Measurements from ENCODE around the gene OR6C65. TPM values are rescaled to one million over a fixed set of nuclear protein-coding genes. Genes with fewer than 3 reads are reported as not detected.

The OR6C65 gene
- total RNA-seq (2014; rRNA removed; shearing (Covaris generic)), result not detected in 2 replicates

DNA sequence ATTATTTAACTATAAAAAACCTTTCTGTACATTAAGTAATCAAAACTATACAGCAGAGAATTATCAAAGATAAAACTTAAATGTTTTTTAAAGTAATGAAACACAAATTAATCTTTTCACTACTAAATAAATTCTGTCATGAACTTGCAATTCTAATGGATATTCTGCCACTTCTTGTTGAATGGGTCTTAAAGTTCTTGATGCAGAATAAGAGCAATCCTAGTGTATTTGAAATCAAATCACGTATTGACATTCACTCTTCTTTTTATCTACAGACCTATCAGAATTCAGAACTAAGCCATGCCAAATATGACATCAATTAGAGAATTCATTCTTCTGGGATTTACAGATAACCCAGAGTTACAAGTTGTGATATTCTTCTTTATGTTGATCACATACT is at the start of gene OR6C65:
OR6C65 (plus strand) TSS at position 301 of the 400 bp plus-strand sequence; CDS start at position 301, 0 bp downstream.

DNA sequence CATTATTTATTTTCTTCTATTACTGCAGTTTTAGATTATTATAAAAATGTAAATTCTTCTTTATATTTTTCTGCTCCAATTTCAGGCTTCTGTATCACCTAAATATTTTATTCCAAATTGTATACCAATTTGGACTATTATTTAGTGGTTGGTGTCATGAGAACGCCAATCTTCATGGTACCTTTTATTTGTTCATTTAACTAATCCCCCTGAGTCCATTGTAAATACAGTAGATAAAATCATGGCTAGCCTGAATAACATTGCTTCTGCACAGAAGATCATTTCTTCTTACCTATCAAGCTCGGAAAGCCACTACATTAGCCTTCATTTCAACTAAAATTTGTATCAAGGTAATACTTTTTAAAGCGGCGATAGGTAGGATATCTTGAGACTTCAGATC is 37.7 kb upstream of the OR6C65 start, which contains the start of gene OR6C75:
OR6C75 (plus strand) TSS at position 301 of the 400 bp plus-strand sequence. CDS start 2,136 bp downstream, outside the sequence.

DNA sequence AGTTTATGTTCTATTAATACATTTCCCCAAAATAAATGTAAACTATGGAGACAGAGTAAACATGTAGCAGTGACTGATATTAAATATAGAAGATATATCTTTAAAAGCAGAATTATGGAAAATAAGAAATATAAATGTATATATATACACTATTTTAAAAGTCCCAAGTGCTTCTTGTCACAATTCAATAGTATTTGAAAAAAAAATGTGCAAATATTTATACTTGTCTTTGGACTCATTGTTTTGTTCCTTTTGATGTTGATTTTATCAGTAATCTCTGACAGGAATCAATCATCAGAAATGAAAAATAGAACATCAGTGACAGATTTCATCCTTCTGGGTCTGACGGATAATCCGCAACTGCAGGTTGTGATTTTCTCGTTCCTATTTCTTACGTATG is 25.6 kb downstream of the OR6C65 start, which contains the start of gene OR6C76:
OR6C76 (plus strand) TSS at position 301 of the 400 bp plus-strand sequence; CDS start at position 301, 0 bp downstream.

DNA sequence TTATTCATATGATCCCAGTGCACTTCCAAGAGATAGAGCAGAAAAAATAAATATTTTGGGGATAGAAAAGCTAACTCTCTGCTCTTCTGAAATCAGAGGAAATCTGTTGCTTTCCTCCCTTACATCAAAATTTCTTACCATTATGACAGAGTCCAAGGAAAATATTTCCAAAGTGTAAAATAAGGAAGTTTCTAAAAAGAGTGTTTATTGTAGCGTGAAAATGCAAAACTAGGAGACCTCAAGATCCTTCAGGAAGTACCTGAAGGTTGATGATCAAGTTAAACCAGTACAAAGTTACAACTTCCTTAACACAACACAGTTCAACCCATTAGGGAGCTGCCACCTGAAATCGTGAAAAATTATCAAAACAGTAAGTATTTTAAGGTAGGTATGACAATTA is 43.4 kb downstream of the OR6C65 start, which contains the start of gene OR6C2:
OR6C2 (plus strand) TSS at position 301 of the 400 bp plus-strand sequence. CDS start 8,138 bp downstream, outside the sequence.

Other genes starting within 250 kb of the OR6C65 start
- not detected in 2 replicates for gene OR10A7, start 179.5 kb upstream of the OR6C65 start, total RNA-seq (2014; rRNA removed; shearing (Covaris generic))
- gene OR6C74, start 155.9 kb upstream of the OR6C65 start, total RNA-seq (2014; rRNA removed; shearing (Covaris generic)), result not detected in 2 replicates
- gene OR6C6, start 104.0 kb upstream of the OR6C65 start, total RNA-seq (2014; rRNA removed; shearing (Covaris generic)), result not detected in 2 replicates
- not detected in 2 replicates for gene OR6C1, start 86.2 kb upstream of the OR6C65 start, total RNA-seq (2014; rRNA removed; shearing (Covaris generic))
- gene OR6C3, start 69.8 kb upstream of the OR6C65 start, total RNA-seq (2014; rRNA removed; shearing (Covaris generic)), result not detected in 2 replicates
- gene OR6C75, start 37.6 kb upstream of the OR6C65 start, total RNA-seq (2014; rRNA removed; shearing (Covaris generic)), result not detected in 2 replicates
- gene OR6C76, start 25.7 kb downstream of the OR6C65 start, total RNA-seq (2014; rRNA removed; shearing (Covaris generic)), result not detected in 2 replicates
- not detected in 2 replicates for gene OR6C2, start 43.5 kb downstream of the OR6C65 start, total RNA-seq (2014; rRNA removed; shearing (Covaris generic))
- gene OR6C70, start 69.6 kb downstream of the OR6C65 start, total RNA-seq (2014; rRNA removed; shearing (Covaris generic)), result 0.38 TPM in 1 of 2 replicates, not detected in the other
- gene OR6C68, start 91.8 kb downstream of the OR6C65 start, total RNA-seq (2014; rRNA removed; shearing (Covaris generic)), result not detected in 2 replicates
- gene OR6C4, start 149.1 kb downstream of the OR6C65 start, total RNA-seq (2014; rRNA removed; shearing (Covaris generic)), result not detected in 2 replicates
- not detected in 2 replicates for gene OR2AP1, start 171.9 kb downstream of the OR6C65 start, total RNA-seq (2014; rRNA removed; shearing (Covaris generic))
- gene OR10P1, start 236.4 kb downstream of the OR6C65 start, total RNA-seq (2014; rRNA removed; shearing (Covaris generic)), result not detected in 2 replicates